Activated naive CD4-positive, alpha-beta T cell treated with anti-CD3 and anti-CD28 coated beads for 36 hours (primary cell): ENCODE measurements around the gene EXOC6. TPM values are rescaled to one million over a fixed set of nuclear protein-coding genes. Genes with fewer than 3 reads are reported as not detected.
"Not testable (repeated sequence)": the region's sequence is repeated elsewhere in the genome, so short reads cannot be mapped to it uniquely, and the experiment has no call there.

Source experiments
- CTCF ChIA-PET: fragments of 350-600 bp; sonication (Branson Sonifier 250); formaldehyde crosslinking; loops from one replicate; lab custom pipeline; 2021; ENCODE audit warnings: antibody characterized with exemption; lab: Charles Lee
- DNase-seq: peaks from one replicate; pipeline ENCODE4 v3.0.0-alpha.2; 2020
- H3K27ac Mint-ChIP-seq: one replicate; pipeline ENCODE4 v1.8.0; 2021; ENCODE audit warnings: mild to moderate bottlenecking, mixed read lengths
- H3K27me3 Mint-ChIP-seq: one replicate; pipeline ENCODE4 v1.8.0; 2021; ENCODE audit warnings: low read depth, mixed read lengths
- H3K36me3 Mint-ChIP-seq: one replicate; pipeline ENCODE4 v1.8.0; 2021; ENCODE audit warnings: low read depth, mixed read lengths
- H3K4me1 Mint-ChIP-seq: one replicate; pipeline ENCODE4 v1.8.0; 2021; ENCODE audit warnings: low read depth, mixed read lengths
- H3K4me3 Mint-ChIP-seq: one replicate; pipeline ENCODE4 v1.8.0; 2021; ENCODE audit warnings: mild to moderate bottlenecking, moderate library complexity, mixed read lengths
- H3K9me3 Mint-ChIP-seq: one replicate; pipeline ENCODE4 v1.8.0; 2021; ENCODE audit warnings: mixed read lengths
- intact Hi-C: fragments of 100-400 bp; cut with micrococcal nuclease; formaldehyde crosslinking; loops from one replicate; pipeline ENCODE4 v1.15.1; 2023
- total RNA-seq, 2 experiments: library from RNA; stranded (reverse); gene quantifications; one replicate each; pipeline ENCODE4 v1.2.3, GENCODE V29; 2021

The EXOC6 gene
- total RNA-seq, 2 experiments from 2014 or later, result 7.6 to 9.3 TPM

DNA sequence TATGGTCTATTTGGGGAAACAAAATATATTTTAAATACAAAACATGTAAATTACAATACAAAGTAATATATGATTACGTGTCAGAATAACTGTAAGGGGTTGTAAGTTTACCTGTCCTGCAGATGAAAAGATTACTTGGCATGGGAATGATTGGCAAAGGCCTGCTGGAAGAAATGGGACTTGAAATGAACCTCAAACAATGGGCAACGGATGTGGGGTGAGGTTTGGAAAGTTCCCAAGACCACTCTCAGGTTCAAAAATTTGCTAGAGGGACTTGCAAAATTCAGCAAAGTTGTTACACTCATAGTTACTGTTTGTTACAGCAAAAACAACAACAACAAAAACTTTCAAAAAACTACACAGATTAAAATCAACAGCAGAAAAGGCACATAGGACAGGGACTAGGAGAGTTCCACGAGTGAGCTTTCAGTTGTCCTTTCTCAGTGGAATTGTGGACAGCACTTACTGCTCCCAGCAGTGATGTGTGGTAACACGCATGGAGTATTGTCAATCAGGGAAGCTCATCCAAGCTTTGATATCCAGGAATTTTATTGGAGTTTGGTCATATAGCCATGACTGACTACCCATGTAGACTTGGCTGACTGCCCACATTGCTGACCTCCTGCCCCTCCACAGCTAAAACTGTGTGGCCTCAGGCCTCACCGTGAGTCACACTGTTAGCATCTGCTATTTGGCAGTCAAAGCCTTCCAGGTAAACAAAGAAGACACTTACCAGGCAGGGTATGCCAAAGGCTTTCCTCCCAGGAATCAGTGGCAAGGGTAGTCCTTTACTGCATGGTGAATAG lies 43.8 kb downstream of the EXOC6 start:
- H3K27ac Mint-ChIP-seq, result no peak overlapping the region
- CTCF ChIA-PET, result interaction anchor here (0.7 kb wide), 1 partner anchor 32 kb away, joined by 3 read pairs; no protein-coding TSS in a partner anchor

DNA sequence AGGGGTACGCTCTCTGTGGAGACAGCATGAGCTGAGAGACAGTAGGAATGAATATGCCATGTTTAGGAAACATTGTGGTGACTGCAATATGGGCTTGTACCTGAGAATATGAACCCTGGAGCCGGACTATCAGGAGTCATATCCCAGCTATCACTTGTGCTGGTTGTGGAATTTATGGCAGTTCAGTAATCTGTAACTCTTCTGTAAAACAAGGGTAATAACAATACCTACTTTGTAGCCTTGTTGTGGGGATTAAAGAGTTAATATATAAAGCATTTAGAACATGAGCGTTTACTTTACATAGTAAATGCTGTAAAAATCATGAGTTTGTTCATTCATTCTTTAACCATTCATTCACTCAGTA lies 44.4 kb downstream of the EXOC6 start:
- no peak for DNase-seq
- H3K4me3 Mint-ChIP-seq, result no peak overlapping the region
- H3K27me3 Mint-ChIP-seq, result no peaks in the 10 kb centered on the region
- H3K9me3 Mint-ChIP-seq, result no peaks in the 10 kb centered on the region
- H3K4me1 Mint-ChIP-seq, result peaks cover 11% of the 10 kb centered on the region
- no peak overlapping the region for H3K27ac Mint-ChIP-seq
- CTCF ChIA-PET, result interaction anchor here (0.5 kb wide), 1 partner anchor 10 kb away, joined by 3 read pairs; no protein-coding TSS in a partner anchor
- peaks cover 3% of the 10 kb centered on the region for H3K36me3 Mint-ChIP-seq
- intact Hi-C loops, result no loop called here

More for the DNA sequence above, 43.8 kb downstream of the EXOC6 start:
- Mint-ChIP-seq H3K27me3 (no peaks in the 10 kb centered on the region), H3K9me3 (no peaks in the 10 kb centered on the region), H3K4me3 (no peak overlapping the region), H3K36me3 (peaks cover 3% of the 10 kb centered on the region), H3K4me1 (peaks cover 11% of the 10 kb centered on the region)
- DNase-seq, result no peak
- intact Hi-C loops, result no loop called here

DNA sequence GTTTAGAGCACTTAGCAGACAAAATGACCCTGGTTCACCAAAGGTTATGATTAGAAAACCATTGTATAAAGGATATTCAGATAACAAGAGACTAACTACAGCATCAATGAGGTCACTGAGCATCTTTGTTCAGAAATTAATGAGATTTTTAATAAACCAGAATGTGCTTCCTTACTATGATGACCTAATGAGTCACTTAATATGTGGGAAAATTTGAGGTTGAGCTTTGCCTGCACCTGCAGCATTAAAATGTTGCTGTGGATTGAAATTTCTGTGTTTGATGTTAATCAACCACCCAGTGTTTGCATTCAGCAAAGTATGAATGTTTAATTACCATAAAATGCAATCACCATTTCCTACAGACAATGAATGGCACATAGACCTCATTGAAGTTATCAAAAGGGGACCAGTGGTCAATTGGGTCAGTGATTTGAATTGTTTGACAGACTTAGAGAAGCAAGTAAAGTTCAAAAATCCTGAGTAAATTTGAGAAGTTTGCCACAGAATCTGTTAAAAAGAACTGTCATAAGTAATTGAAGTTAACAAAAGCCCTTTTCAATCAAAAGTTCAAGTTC lies 45.8 kb downstream of the EXOC6 start:
- no peak overlapping the region for H3K27ac Mint-ChIP-seq
- DNase-seq, result no peak
- CTCF ChIA-PET, result interaction anchor here (1.8 kb wide), 1 partner anchor 11 kb away, joined by 4 read pairs; no protein-coding TSS in a partner anchor
- H3K27me3 Mint-ChIP-seq, result no peaks in the 10 kb centered on the region
- H3K36me3 Mint-ChIP-seq, result peaks cover 3% of the 10 kb centered on the region
- no peak overlapping the region for H3K4me3 Mint-ChIP-seq
- intact Hi-C loops, result no loop called here
- H3K9me3 Mint-ChIP-seq, result no peaks in the 10 kb centered on the region
- peaks cover 11% of the 10 kb centered on the region for H3K4me1 Mint-ChIP-seq

DNA sequence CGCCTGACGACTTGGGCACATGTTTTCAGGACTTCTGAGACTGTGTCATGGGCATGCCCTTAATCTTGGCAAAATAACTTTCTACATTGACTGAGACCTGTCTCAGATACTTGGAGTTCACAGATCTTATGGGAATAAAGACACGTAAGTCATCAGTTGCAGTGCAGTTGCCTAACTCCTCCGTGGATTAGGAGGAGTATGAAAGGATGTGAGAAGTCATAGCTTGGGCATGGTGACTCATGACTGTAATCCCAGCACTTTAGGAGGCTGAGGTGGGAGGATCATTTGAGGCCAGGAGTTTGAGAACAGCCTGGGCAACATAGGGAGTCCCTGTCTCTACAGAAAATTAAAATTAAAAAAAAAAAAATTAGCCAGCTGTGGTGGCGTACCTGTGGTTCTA lies 49.6 kb downstream of the EXOC6 start:
- CTCF ChIA-PET, result interaction anchor here (0.9 kb wide), 1 partner anchor 12 kb away, joined by 5 read pairs; no protein-coding TSS in a partner anchor

DNA sequence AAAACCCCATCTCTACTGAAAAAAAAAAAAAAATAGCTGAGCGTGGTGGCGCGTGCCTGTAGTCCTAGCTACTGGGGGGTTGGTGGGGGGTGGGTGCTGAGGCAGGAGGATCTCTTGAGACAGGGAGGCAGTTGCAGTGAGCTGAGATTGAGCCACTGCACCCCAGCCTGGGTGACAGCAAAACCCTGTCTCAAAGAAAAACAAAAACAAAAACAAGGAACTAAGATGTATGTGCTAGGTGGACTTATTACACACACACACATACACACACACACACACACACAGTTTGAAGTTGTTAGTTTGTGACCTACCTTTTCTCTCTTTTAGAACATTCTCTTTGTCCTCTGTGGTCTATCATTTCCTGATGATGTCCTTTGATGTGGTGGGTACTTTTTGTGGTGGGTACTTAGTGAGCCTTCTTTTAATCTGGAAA lies 53.5 kb downstream of the EXOC6 start:
- peak; percentile 27 for DNase-seq
- intact Hi-C loops, result no loop called here
- Mint-ChIP-seq H3K27ac (no peak overlapping the region), H3K9me3 (no peaks in the 10 kb centered on the region), H3K4me1 (peaks cover 17% of the 10 kb centered on the region), H3K36me3 (peaks cover 2% of the 10 kb centered on the region), H3K27me3 (no peaks in the 10 kb centered on the region), H3K4me3 (no peak overlapping the region)
- CTCF ChIA-PET, result interaction anchor here (0.6 to 1.2 kb wide), 3 partner anchors 17 to 55 kb away, joined by 3 to 4 read pairs (median 3); partner anchors contain the start of gene EXOC6

More for the DNA sequence above, 49.6 kb downstream of the EXOC6 start:
- Mint-ChIP-seq H3K9me3 (no peaks in the 10 kb centered on the region), H3K4me1 (peaks cover 27% of the 10 kb centered on the region), H3K27me3 (no peaks in the 10 kb centered on the region), H3K4me3 (no peak overlapping the region), H3K27ac (no peak overlapping the region), H3K36me3 (peaks cover 5% of the 10 kb centered on the region)
- intact Hi-C loops, result no loop called here
- DNase-seq, result no peak

DNA sequence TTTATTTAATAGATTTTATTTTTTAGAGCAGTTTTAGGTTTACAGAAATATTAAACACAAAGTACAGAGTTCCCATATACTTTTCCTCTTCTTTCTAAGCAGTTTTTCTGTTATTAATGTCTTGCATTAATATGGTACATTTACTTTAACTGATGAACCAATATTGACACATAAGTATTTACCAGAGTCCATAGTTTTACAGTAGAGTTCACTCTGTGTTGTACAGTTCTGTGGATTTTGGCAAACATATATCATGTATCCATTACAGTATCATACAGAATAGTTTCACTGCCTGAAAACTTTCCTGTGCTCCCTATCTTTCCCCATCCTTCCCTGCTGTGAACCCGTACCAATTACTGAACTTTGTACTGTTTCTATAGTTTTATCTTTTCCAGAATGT lies 55.3 kb downstream of the EXOC6 start:
- H3K9me3 Mint-ChIP-seq, result no peaks in the 10 kb centered on the region
- peaks cover 17% of the 10 kb centered on the region for H3K4me1 Mint-ChIP-seq
- H3K27me3 Mint-ChIP-seq, result no peaks in the 10 kb centered on the region
- intact Hi-C loops, result no loop called here
- no peak overlapping the region for H3K4me3 Mint-ChIP-seq
- CTCF ChIA-PET, result no interaction called here
- no peak overlapping the region for H3K27ac Mint-ChIP-seq
- no peak for DNase-seq
- H3K36me3 Mint-ChIP-seq, result peaks cover 2% of the 10 kb centered on the region

DNA sequence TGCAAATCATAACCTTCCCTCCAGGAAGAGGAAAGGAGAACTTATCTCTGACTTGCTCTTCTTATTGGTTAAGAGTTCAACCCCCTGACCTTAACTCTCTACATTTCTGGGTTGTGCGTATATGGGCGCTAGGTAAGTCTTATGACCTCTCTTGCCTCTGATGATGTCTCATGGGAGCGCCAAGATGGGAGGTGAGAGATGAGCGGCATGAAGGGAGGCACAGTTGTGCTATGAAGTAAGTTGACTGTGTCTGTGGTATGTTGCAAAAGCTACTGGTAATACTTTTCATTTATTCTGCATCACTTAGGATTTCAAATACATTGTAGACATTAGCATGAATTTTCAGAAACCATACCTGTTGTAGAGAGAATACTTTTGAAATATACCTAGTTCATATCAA lies 59.0 kb downstream of the EXOC6 start:
- H3K4me1 Mint-ChIP-seq, result peaks cover 4% of the 10 kb centered on the region
- no peak overlapping the region for H3K27ac Mint-ChIP-seq
- H3K27me3 Mint-ChIP-seq, result no peaks in the 10 kb centered on the region
- intact Hi-C loops, result no loop called here
- H3K36me3 Mint-ChIP-seq, result peaks cover 2% of the 10 kb centered on the region
- DNase-seq, result no peak
- CTCF ChIA-PET, result no interaction called here
- H3K4me3 Mint-ChIP-seq, result no peak overlapping the region
- no peaks in the 10 kb centered on the region for H3K9me3 Mint-ChIP-seq

DNA sequence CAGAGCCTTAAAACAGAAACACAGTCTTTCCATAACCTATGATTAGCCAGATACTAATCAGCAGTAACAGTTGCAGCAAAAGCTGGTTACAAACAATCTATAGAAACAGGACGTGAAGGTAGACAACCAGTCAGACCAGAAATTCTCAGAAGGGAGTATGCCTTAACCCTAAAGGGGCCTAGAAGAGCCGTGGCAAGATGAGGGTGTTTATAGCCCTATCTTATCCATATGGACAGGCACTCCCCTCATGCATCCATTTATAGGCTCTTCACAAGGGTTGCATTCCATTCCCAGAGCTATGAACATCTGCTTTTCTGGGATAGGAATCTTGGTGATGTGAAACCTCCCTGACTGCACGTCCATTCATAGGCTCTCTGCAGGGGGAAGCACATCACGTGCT lies 64.3 kb downstream of the EXOC6 start:
- H3K27ac Mint-ChIP-seq, H3K36me3 Mint-ChIP-seq, H3K4me1 Mint-ChIP-seq, H3K4me3 Mint-ChIP-seq, H3K27me3 Mint-ChIP-seq, H3K9me3 Mint-ChIP-seq, DNase-seq, intact Hi-C loops: not testable (repeated sequence)
- CTCF ChIA-PET, result interaction anchor here (2.8 kb wide), 1 partner anchor 26 kb away, joined by 8 read pairs; no protein-coding TSS in a partner anchor

DNA sequence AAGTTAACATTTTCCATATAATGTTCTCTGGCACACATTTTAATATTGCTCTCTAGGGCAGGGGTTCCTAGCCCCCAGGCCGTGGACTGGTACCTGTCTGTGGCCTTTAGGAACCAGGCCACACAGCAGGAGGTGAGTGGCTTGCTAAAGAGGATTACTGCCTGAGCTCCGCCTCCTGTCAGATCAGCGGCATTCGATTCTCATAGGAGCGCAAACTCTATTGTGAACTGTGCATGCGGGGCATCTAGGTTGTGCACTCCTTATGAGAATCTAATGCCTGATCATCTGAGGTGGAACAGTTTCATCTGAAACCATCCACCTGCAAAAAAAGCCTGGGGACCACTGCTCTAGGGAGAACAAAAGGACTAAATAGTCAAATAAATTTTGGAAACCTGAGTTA lies 65.7 kb downstream of the EXOC6 start:
- Mint-ChIP-seq H3K27me3 (no peaks in the 10 kb centered on the region), H3K4me3 (no peak overlapping the region)
- intact Hi-C loops, result loop anchor here (1.0 kb wide), 1 partner anchor 438 kb away; no protein-coding TSS in a partner anchor

DNA sequence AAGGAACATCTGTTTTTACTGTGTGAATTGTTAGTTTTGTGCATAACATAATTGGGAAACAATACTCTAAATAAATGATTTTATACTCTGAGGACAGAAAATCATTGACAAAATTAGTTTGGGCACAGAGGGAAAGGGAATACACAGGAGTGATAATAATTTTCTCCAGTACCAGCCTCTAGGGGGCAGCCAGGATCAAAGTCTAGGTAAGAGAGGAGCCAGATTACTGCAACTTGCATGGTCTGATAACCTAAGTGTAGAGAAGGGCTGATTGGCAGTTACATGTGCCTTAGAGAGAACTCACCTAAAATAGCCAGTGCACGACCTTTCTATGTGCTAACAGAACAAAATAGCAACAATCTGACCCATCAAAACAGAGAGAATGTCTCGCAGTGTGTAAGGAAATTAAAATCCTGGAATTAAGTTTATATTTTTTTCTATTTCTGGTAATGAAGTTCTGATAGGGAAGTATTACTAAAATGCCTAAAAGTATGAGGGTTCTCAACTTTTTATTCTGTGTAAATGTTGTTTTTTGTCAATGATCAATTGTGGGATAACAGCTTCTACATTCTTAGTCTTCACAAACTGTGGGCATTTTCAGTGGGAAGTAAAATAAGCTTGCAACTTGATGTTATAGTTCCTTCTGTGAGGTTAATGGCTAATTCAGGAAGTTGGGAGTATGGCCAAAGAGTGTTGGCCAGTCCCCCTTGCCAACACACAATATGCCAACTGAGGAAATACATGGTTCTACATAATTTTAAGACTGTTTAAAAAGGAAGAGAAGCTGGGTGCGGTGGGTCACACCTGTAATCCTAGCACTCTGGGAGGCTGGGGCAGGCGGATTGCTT lies 66.4 kb downstream of the EXOC6 start:
- H3K4me3 Mint-ChIP-seq, result no peak overlapping the region
- H3K27ac Mint-ChIP-seq, result no peak overlapping the region
- H3K36me3 Mint-ChIP-seq, result peaks cover 5% of the 10 kb centered on the region
- peak; percentile 68 for DNase-seq
- CTCF ChIA-PET, result interaction anchor here (0.6 to 2.8 kb wide), 5 partner anchors 24 to 143 kb away, joined by 3 to 8 read pairs (median 4); no protein-coding TSS in a partner anchor
- H3K9me3 Mint-ChIP-seq, result no peaks in the 10 kb centered on the region
- no peaks in the 10 kb centered on the region for H3K4me1 Mint-ChIP-seq
- no peaks in the 10 kb centered on the region for H3K27me3 Mint-ChIP-seq
- intact Hi-C loops, result loop anchor here (1.0 kb wide), 1 partner anchor 438 kb away; no protein-coding TSS in a partner anchor

More for the DNA sequence above, 65.7 kb downstream of the EXOC6 start:
- CTCF ChIA-PET, result interaction anchor here (0.8 to 2.8 kb wide), 2 partner anchors 9 to 25 kb away, joined by 3 to 8 read pairs; no protein-coding TSS in a partner anchor
- Mint-ChIP-seq H3K9me3 (no peaks in the 10 kb centered on the region), H3K27ac (no peak overlapping the region), H3K36me3 (peaks cover 4% of the 10 kb centered on the region), H3K4me1 (no peaks in the 10 kb centered on the region)
- DNase-seq, result no peak

DNA sequence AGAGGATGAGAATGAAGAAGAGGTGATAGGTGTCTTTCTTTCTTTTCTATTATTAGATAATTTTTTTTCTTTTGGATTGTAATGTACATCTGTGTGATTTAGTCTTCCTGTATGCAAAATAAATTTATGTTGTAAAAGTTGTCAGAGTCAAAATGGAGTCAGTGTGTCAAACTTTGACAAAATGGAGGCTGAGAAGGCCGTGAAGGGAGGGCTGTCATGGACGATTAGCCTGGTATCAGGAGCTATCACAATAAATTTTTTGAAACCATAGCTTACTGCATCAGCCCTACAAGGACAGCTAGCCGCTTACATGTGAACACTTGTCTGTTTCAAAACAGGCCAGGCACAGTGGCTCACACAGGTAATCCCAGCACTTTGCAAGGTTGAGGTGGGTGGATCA lies 67.6 kb downstream of the EXOC6 start:
- Mint-ChIP-seq H3K36me3 (peaks cover 10% of the 10 kb centered on the region), H3K27me3 (no peaks in the 10 kb centered on the region), H3K4me1 (no peaks in the 10 kb centered on the region), H3K27ac (no peak overlapping the region), H3K9me3 (peaks cover 7% of the 10 kb centered on the region), H3K4me3 (no peak overlapping the region)
- CTCF ChIA-PET, result interaction anchor here (0.6 to 1.6 kb wide), 4 partner anchors 31 to 401 kb away, joined by 3 to 6 read pairs (median 4); no protein-coding TSS in a partner anchor
- no peak for DNase-seq
- intact Hi-C loops, result no loop called here
